ENCODE results near the gene GFI1B. TPM values are rescaled to one million over a fixed set of nuclear protein-coding genes. Genes with fewer than 3 reads are reported as not detected.
"Not testable (repeated sequence)": the region's sequence is repeated elsewhere in the genome, so short reads cannot be mapped to it uniquely, and the experiment has no call there.

The GFI1B gene
- total RNA-seq, 2 donors from 2014 or later, result 0.44 TPM; not detected in 1

GRCh38 chr9:132997591-132997990, 19.1 kb downstream of the GFI1B start:
- H3K27me3 Mint-ChIP-seq (ENCODE audit: insufficient read depth), result peaks cover 10% of the 10 kb centered on the region
- no peak overlapping the region for H3K9ac ChIP-seq (ENCODE audit: extremely low read depth, low read length, poor library complexity, severe bottlenecking)

DNA sequence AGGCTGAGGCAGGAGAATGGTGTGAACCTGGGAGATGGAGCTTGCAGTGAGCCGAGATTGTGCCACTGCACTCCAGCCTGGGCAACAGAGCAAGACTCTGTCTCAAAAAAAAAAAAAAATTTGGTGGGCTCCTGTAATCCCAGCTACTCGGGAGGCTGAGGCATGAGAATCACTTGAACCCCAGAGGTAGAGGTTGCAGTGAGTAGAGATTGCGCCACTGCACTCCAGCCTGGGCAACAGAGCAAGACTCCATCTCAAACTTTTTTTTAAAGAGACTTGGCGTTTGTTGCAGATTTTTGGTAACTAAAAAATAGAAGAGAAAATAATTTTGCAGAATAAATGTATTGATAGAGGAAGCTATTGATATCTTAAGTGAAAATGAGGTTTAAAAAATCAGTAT, 19.7 kb downstream of the GFI1B start:
- DNase-seq, result peak; percentile 3
- not testable (repeated sequence) for H3K9me3 ChIP-seq (ENCODE audit: control insufficient read depth, low read length); H3K27ac Mint-ChIP-seq; H3K9ac ChIP-seq (ENCODE audit: extremely low read depth, low read length, poor library complexity, severe bottlenecking); H3K36me3 ChIP-seq (ENCODE audit: control insufficient read depth, insufficient read depth, low read length); H3K4me3 Mint-ChIP-seq; H3K27ac ChIP-seq (ENCODE audit: low read depth, low read length); H3K9me3 Mint-ChIP-seq; H3K4me3 ChIP-seq (ENCODE audit: low read length); H3K4me1 ChIP-seq (ENCODE audit: control insufficient read depth, insufficient read depth, low read length); H3K36me3 Mint-ChIP-seq (ENCODE audit: low read depth)
- H3K27me3 ChIP-seq (ENCODE audit: control insufficient read depth, insufficient read depth, low read length, poor library complexity, severe bottlenecking), result peaks cover 10% of the 10 kb centered on the region
- WGBS, 2 experiments (ENCODE audit: insufficient coverage in 1 of 2, insufficient read length in 1 of 2), result 99 to 100% methylated on average over 2 to 3 of the region's 4 CpGs
- Mint-ChIP-seq H3K27me3 (ENCODE audit: insufficient read depth) (peaks cover 13% of the 10 kb centered on the region), H3K4me1 (peaks cover 44% of the 10 kb centered on the region)

More at GRCh38 chr9:132997591-132997990, 19.1 kb downstream of the GFI1B start:
- no peak overlapping the region for H3K27ac ChIP-seq (ENCODE audit: low read depth, low read length)
- 82 to 90% methylated on average over 4 of the region's 4 CpGs for WGBS, 2 experiments (ENCODE audit: insufficient coverage in 1 of 2, insufficient read length in 1 of 2)
- no peaks in the 10 kb centered on the region for H3K36me3 Mint-ChIP-seq (ENCODE audit: low read depth)
- TF ChIP-seq, protein P1, sequence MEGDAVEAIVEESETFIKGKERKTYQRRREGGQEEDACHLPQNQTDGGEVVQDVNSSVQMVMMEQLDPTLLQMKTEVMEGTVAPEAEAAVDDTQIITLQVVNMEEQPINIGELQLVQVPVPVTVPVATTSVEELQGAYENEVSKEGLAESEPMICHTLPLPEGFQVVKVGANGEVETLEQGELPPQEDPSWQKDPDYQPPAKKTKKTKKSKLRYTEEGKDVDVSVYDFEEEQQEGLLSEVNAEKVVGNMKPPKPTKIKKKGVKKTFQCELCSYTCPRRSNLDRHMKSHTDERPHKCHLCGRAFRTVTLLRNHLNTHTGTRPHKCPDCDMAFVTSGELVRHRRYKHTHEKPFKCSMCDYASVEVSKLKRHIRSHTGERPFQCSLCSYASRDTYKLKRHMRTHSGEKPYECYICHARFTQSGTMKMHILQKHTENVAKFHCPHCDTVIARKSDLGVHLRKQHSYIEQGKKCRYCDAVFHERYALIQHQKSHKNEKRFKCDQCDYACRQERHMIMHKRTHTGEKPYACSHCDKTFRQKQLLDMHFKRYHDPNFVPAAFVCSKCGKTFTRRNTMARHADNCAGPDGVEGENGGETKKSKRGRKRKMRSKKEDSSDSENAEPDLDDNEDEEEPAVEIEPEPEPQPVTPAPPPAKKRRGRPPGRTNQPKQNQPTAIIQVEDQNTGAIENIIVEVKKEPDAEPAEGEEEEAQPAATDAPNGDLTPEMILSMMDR (conservative IDR thresholded peaks at IDR 0.05), result no peak
- no peak overlapping the region for H3K27ac Mint-ChIP-seq
- no peaks in the 10 kb centered on the region for H3K4me1 ChIP-seq (ENCODE audit: control insufficient read depth, insufficient read depth, low read length)
- peaks cover 7% of the 10 kb centered on the region for H3K27me3 ChIP-seq (ENCODE audit: control insufficient read depth, insufficient read depth, low read length, poor library complexity, severe bottlenecking)
- H3K36me3 ChIP-seq (ENCODE audit: control insufficient read depth, insufficient read depth, low read length), result no peaks in the 10 kb centered on the region
- H3K9me3 Mint-ChIP-seq, result no peaks in the 10 kb centered on the region
- peak; percentile 59 for DNase-seq
- peaks cover 43% of the 10 kb centered on the region for H3K4me1 Mint-ChIP-seq
- no peak overlapping the region for H3K4me3 ChIP-seq (ENCODE audit: low read length)
- no peak overlapping the region for H3K4me3 Mint-ChIP-seq
- no peaks in the 10 kb centered on the region for H3K9me3 ChIP-seq (ENCODE audit: control insufficient read depth, low read length)

- no peak overlapping the region for H3K9ac ChIP-seq (ENCODE audit: extremely low read depth, low read length, poor library complexity, severe bottlenecking)
- peak; percentile 60 for DNase-seq
- H3K27ac Mint-ChIP-seq, result no peak overlapping the region
- no peaks in the 10 kb centered on the region for H3K36me3 Mint-ChIP-seq (ENCODE audit: low read depth)
- H3K4me3 ChIP-seq (ENCODE audit: low read length), result no peak overlapping the region
- peaks cover 13% of the 10 kb centered on the region for H3K27me3 Mint-ChIP-seq (ENCODE audit: insufficient read depth)
- TF ChIP-seq, protein P1 (conservative IDR thresholded peaks at IDR 0.05), result peak; percentile 13
- H3K4me1 Mint-ChIP-seq, result peaks cover 46% of the 10 kb centered on the region
- no peaks in the 10 kb centered on the region for H3K9me3 Mint-ChIP-seq
- H3K27me3 ChIP-seq (ENCODE audit: control insufficient read depth, insufficient read depth, low read length, poor library complexity, severe bottlenecking), result peaks cover 10% of the 10 kb centered on the region
- no peaks in the 10 kb centered on the region for H3K36me3 ChIP-seq (ENCODE audit: control insufficient read depth, insufficient read depth, low read length)
- WGBS, 2 experiments (ENCODE audit: insufficient coverage in 1 of 2, insufficient read length in 1 of 2), result 88 to 100% methylated on average over 4 to 18 of the region's 18 CpGs
- no peaks in the 10 kb centered on the region for H3K9me3 ChIP-seq (ENCODE audit: control insufficient read depth, low read length)
- H3K4me1 ChIP-seq (ENCODE audit: control insufficient read depth, insufficient read depth, low read length), result peaks cover 12% of the 10 kb centered on the region
- H3K27ac ChIP-seq (ENCODE audit: low read depth, low read length), result no peak overlapping the region
- no peak overlapping the region for H3K4me3 Mint-ChIP-seq
Observed at GRCh38 chr9:132998831-132999635, 20.5 kb downstream of the GFI1B start.
